Prostate gland (tissue), 2 donors: ENCODE measurements around the gene WFS1. TPM values are rescaled to one million over a fixed set of nuclear protein-coding genes. Genes with fewer than 3 reads are reported as not detected.

ENCODE experiments used
- DNase-seq: peaks from one replicate; pipeline ENCODE4 v3.0.0-alpha.2; 2019; ENCODE audit warnings: low spot score
- H3K27ac ChIP-seq, 2 donors: fragments of 200-600 bp; sonication (generic); 2 replicates each; pipeline ENCODE4 v1.5.1; 2017 to 2019
- H3K27me3 ChIP-seq: fragments of 200-600 bp; sonication (generic); replicated peaks from 2 replicates; pipeline ENCODE4 v1.5.1; 2019; ENCODE audit not compliant: insufficient read depth
- H3K36me3 ChIP-seq, 2 donors: fragments of 200-600 bp; sonication (generic); 1 replicate in 1 of 2; 2 replicates in 1 of 2; pipeline versions ENCODE4 v1.5.1 to v1.8.1; 2017 to 2019
- H3K4me1 ChIP-seq: fragments of 200-600 bp; sonication (generic); replicated peaks from 2 replicates; pipeline ENCODE4 v1.5.1; 2019
- H3K4me3 ChIP-seq, 2 donors: fragments of 200-600 bp; sonication (generic); 2 replicates each; pipeline ENCODE4 v1.5.1; 2017 to 2019
- H3K9me3 ChIP-seq: fragments of 200-600 bp; sonication (generic); 2 replicates; pipeline ENCODE4 v1.5.1; 2017
- CTCF ChIP-seq, 4 experiments: fragments of 200-600 bp in 2 of 4; fragments of 450-650 bp in 2 of 4; sonication (generic) in 2 of 4; IDR thresholded peaks; 1 replicate in 3 of 4; 2 replicates in 1 of 4; pipeline ENCODE4 v1.5.1; 2016 to 2019; ENCODE audit warnings: antibody characterized with exemption in 4 of 4, mild to moderate bottlenecking in 2 of 4, moderate library complexity in 2 of 4
- POLR2A ChIP-seq: fragments of 450-650 bp; IDR thresholded peaks from one replicate; pipeline ENCODE4 v1.6.1; 2016; ENCODE audit warnings: antibody characterized with exemption, mild to moderate bottlenecking
- POLR2AphosphoS5 ChIP-seq: sonication (generic); formaldehyde crosslinking; IDR thresholded peaks from one replicate; pipeline ENCODE4 v1.6.1; 2017; ENCODE audit warnings: antibody characterized with exemption
- WGBS: methylation state at CpG from one replicate; pipeline ENCODE4 v1.1.5; 2018; 5-methylcytosine and 5-hydroxymethylcytosine counted together
- intact Hi-C: fragments of 100-400 bp; cut with DNase I; formaldehyde crosslinking; loops from one replicate; pipeline ENCODE4 v1.14.2; 2022
- total RNA-seq, 2 donors: library from RNA; depleted of rRNA; stranded (reverse); fragments of >200 nt; gene quantifications; one replicate each; pipeline ENCODE4 v1.1.0, GENCODE V29; 2016

Gene WFS1
- total RNA-seq, 2 donors from 2014 or later = 53.4 to 169 TPM

- Histone ChIP-seq H3K27me3 (no peaks in the 10 kb centered on the region), H3K27ac (peak overlapping the region in 1 of 2 donors; percentile 24), H3K36me3 (no peaks in the 10 kb centered on the region), H3K4me3 (no peak overlapping the region), H3K4me1 (peaks cover 10% of the 10 kb centered on the region), H3K9me3 (no peaks in the 10 kb centered on the region)
- TF ChIP-seq POLR2AphosphoS5 (no peak), POLR2A (no peak), CTCF (IDR thresholded peaks at IDR 0.05) (no peak)
- 41% methylated on average over 15 of the region's 15 CpGs for WGBS
- intact Hi-C loops = no loop called here
- DNase-seq = no peak
These were observed 3.4 kb downstream of the WFS1 start for GRCh38 chr4:6272863-6273660.

DNA sequence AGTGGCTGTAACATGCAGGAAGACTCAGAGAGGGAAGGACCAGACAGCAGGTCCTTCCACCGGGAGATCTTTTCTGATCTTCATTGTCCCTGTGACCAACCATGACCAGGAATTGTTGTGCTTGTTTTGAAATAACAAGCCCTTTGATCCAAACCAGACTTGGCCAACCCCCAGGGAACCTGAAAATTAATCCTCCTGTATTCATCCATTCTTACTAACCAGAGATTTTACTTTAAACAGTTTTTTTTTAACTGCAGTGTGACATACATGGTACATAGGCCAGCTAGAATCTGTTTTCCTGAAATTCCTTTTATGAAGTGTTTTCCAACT lies 4.0 kb downstream of the WFS1 start:
- no peaks in the 10 kb centered on the region for H3K9me3 ChIP-seq
- 29% methylated on average over 1 of the region's 1 CpG for WGBS

GRCh38 chr4:6275351-6275750 lies 5.7 kb downstream of the WFS1 start:
- TF ChIP-seq POLR2A = no peak
- no peak for TF ChIP-seq POLR2AphosphoS5
- no peak for TF ChIP-seq CTCF (IDR thresholded peaks at IDR 0.05)
- Histone ChIP-seq H3K9me3 (no peaks in the 10 kb centered on the region), H3K27ac (peak overlapping the region in 1 of 2 donors; percentile 19), H3K36me3 (no peaks in the 10 kb centered on the region), H3K4me3 (no peak overlapping the region), H3K27me3 (no peaks in the 10 kb centered on the region), H3K4me1 (peaks cover 10% of the 10 kb centered on the region)
- WGBS = 84% methylated on average over 10 of the region's 10 CpGs
- intact Hi-C loops = no loop called here
- DNase-seq = no peak

More for the DNA sequence above, 4.0 kb downstream of the WFS1 start:
- no peak for DNase-seq
- H3K27ac ChIP-seq = no peak overlapping the region
- H3K27me3 ChIP-seq = no peaks in the 10 kb centered on the region
- intact Hi-C loops = no loop called here
- no peak overlapping the region for H3K4me3 ChIP-seq
- peaks cover 10% of the 10 kb centered on the region for H3K4me1 ChIP-seq
- TF ChIP-seq POLR2AphosphoS5 (no peak), CTCF (IDR thresholded peaks at IDR 0.05) (no peak), POLR2A (no peak)
- H3K36me3 ChIP-seq = no peaks in the 10 kb centered on the region

DNA sequence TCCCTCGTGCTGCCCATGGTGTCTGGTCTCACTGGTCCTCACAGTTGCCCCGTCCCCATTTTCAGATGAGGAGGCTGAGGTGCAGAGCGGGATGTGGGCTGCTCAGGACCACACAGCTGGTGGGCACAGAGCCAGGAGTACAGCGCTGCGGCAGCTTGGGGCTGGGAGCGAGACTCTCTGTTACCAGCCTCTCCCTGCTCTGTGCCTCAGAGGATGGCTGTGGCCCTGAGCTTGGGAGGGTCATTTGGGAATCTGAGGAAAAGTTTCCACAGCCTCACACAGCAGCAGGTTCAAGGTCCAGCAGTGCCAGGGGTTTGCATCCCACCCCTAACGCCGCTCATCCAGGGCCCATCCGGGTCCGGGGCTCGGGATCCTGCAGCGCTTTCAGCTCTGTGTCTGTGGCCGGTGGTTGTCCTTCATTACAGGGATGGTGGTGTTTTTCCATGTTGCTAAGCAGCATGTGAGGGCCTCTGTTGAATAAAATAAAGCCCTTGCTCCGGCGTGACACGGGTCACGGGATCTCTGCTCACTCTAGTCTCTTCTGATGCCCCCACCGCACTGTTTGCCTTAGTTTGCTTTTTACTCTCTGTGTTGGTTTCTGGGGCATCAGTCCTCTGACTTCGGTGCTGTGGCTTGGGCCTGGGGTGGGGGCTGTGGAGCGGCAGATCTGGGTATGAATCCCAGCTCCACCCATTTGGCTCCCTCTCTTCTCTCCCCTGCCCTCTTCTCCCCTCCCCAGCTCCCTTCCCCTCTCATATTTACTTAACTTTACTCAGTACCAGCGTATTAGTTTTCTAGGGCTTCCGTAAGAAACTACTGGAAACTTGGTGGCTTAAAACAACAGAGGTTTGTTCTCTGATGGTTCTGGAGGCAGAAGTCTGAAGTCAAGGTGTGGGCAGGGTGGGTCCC lies 6.5 kb downstream of the WFS1 start:
- DNase-seq = no peak
- Histone ChIP-seq H3K4me1 (peaks cover 5% of the 10 kb centered on the region), H3K9me3 (no peaks in the 10 kb centered on the region), H3K27ac (peak overlapping the region; percentile 43 to 50), H3K27me3 (no peaks in the 10 kb centered on the region), H3K4me3 (no peak overlapping the region), H3K36me3 (no peaks in the 10 kb centered on the region)
- TF ChIP-seq POLR2A = no peak
- TF ChIP-seq POLR2AphosphoS5 = no peak
- no peak for TF ChIP-seq CTCF (IDR thresholded peaks at IDR 0.05)
- intact Hi-C loops = no loop called here
- 68% methylated on average over 21 of the region's 22 CpGs for WGBS
